B cell (primary cell): ENCODE data around the gene ZMYM4. TPM values are rescaled to one million over a fixed set of nuclear protein-coding genes. Genes with fewer than 3 reads are reported as not detected.

Experiments used
- ATAC-seq: fragments of 200-7000 bp; cut with Tn5 transposase; one replicate; pipeline ENCODE4 v1.10.0; 2021; ENCODE audit warnings: low read depth, mild to moderate bottlenecking, moderate number of reproducible peaks, moderate library complexity
- CTCF ChIA-PET: fragments of 350-600 bp; sonication (Branson Sonifier 250); formaldehyde crosslinking; loops from one replicate; lab custom pipeline; 2021; ENCODE audit warnings: antibody characterized with exemption, inconsistent platforms; lab: Charles Lee
- POLR2A ChIA-PET: fragments of 350-600 bp; sonication (Branson Sonifier 250); formaldehyde crosslinking; loops from one replicate; lab custom pipeline; 2021; ENCODE audit warnings: antibody characterized with exemption; lab: Charles Lee
- DNase-seq: peaks from one replicate; pipeline ENCODE4 v3.0.0; 2013
- H2AFZ ChIP-seq: 2 replicates; pipeline ENCODE4 v1.6.1; 2012; ENCODE audit warnings: mild to moderate bottlenecking, low read depth, low read length; ENCODE audit not compliant: insufficient read depth, poor library complexity, severe bottlenecking
- H3K27ac ChIP-seq, 2 donors: 1 replicate in 1 of 2; 2 replicates in 1 of 2; pipeline ENCODE4 v1.5.1; 2012 to 2013; ENCODE audit warnings: low read length in 2 of 2, mild to moderate bottlenecking in 2 of 2, moderate library complexity in 1 of 2
- H3K27me3 ChIP-seq, 4 experiments: fragments of 200-600 bp in 1 of 4; sonication (generic) in 1 of 4; replicated peaks in 1 of 4; 1 replicate in 2 of 4; 2 replicates in 2 of 4; pipeline versions ENCODE4 v1.6.1 to v1.7.0; 2013 to 2016; ENCODE audit warnings: low read length in 3 of 4, mild to moderate bottlenecking in 2 of 4, mixed read lengths in 1 of 4, moderate library complexity in 1 of 4; ENCODE audit not compliant: insufficient read depth in 4 of 4, control insufficient read depth in 3 of 4; ENCODE audit errors: control extremely low read depth in 1 of 4
- H3K36me3 ChIP-seq, 2 experiments: replicated peaks in 1 of 2; 1 replicate in 1 of 2; 2 replicates in 1 of 2; pipeline versions ENCODE4 v1.6.1 to v1.7.1; 2013; ENCODE audit warnings: low read length in 1 of 2; ENCODE audit not compliant: insufficient read depth in 2 of 2, control insufficient read depth in 1 of 2; ENCODE audit errors: control extremely low read depth in 1 of 2, extremely low read depth in 1 of 2
- H3K4me1 ChIP-seq, 2 donors: fragments of 200-600 bp in 1 of 2; sonication (generic) in 1 of 2; 1 replicate in 1 of 2; 2 replicates in 1 of 2; pipeline versions ENCODE4 v1.5.1 to v1.6.1; 2013 to 2017; ENCODE audit warnings: low read length in 2 of 2; ENCODE audit not compliant: control insufficient read depth in 2 of 2, insufficient read depth in 2 of 2
- H3K4me2 ChIP-seq: replicated peaks from 2 replicates; pipeline ENCODE3; 2012; ENCODE audit warnings: mild to moderate bottlenecking, low read depth, low read length; ENCODE audit not compliant: poor library complexity, severe bottlenecking
- H3K4me3 ChIP-seq, 5 experiments: fragments of 200-600 bp in 1 of 5; sonication (generic) in 1 of 5; 1 replicate in 3 of 5; 2 replicates in 2 of 5; pipeline versions ENCODE4 v1.5.1 to v1.7.0; 2011 to 2016; ENCODE audit warnings: low read length in 4 of 5, mild to moderate bottlenecking in 4 of 5, low read depth in 2 of 5, control low read depth in 1 of 5, moderate library complexity in 1 of 5; ENCODE audit not compliant: insufficient read depth in 1 of 5; ENCODE audit errors: control extremely low read depth in 1 of 5, extremely low read depth in 1 of 5
- H3K79me2 ChIP-seq: fragments of 200-600 bp; sonication (generic); one replicate; pipeline ENCODE4 v1.6.0; 2016; ENCODE audit warnings: low read length; ENCODE audit not compliant: control insufficient read depth, insufficient read depth
- H3K9ac ChIP-seq: fragments of 200-600 bp; sonication (generic); 2 replicates; pipeline ENCODE4 v1.6.1; 2017; ENCODE audit warnings: mild to moderate bottlenecking, low read length, moderate library complexity
- H3K9me3 ChIP-seq, 3 donors: one replicate each; pipeline versions ENCODE4 v1.6.1 to v1.7.1; 2013; ENCODE audit warnings: low read length in 2 of 3; ENCODE audit not compliant: control insufficient read depth in 2 of 3, insufficient read depth in 1 of 3; ENCODE audit errors: control extremely low read depth in 1 of 3
- H4K20me1 ChIP-seq: 2 replicates; pipeline ENCODE4 v1.6.0; 2012; ENCODE audit warnings: mild to moderate bottlenecking, low read length; ENCODE audit not compliant: insufficient read depth, control insufficient read depth, poor library complexity, severe bottlenecking
- H3K27ac Mint-ChIP-seq: one replicate; pipeline ENCODE4 v1.8.0; 2021; ENCODE audit warnings: mixed read lengths
- H3K27me3 Mint-ChIP-seq: one replicate; pipeline ENCODE4 v1.8.0; 2021; ENCODE audit warnings: mixed read lengths
- H3K4me1 Mint-ChIP-seq: one replicate; pipeline ENCODE4 v1.8.0; 2021; ENCODE audit warnings: mixed read lengths
- H3K4me3 Mint-ChIP-seq: one replicate; pipeline ENCODE4 v1.8.0; 2021; ENCODE audit warnings: mixed read lengths
- H3K9me3 Mint-ChIP-seq: one replicate; pipeline ENCODE4 v1.8.0; 2022; ENCODE audit warnings: mixed read lengths; ENCODE audit not compliant: insufficient read depth
- CTCF ChIP-seq: fragments of 200-600 bp; IDR thresholded peaks from one replicate; pipeline ENCODE4 v1.8.0; 2022; ENCODE audit warnings: antibody characterized with exemption, mild to moderate bottlenecking
- EZH2 ChIP-seq: IDR thresholded peaks from 2 replicates; pipeline ENCODE4 v1.6.1; 2012; ENCODE audit warnings: borderline replicate concordance, low read depth, mild to moderate bottlenecking, moderate library complexity, low read length; ENCODE audit not compliant: insufficient read depth, poor library complexity, severe bottlenecking
- WGBS: methylation state at CpG from one replicate; pipeline ENCODE4 v1.1.5; 2013; ENCODE audit warnings: missing lambda C conversion rate; ENCODE audit not compliant: insufficient coverage; 5-methylcytosine and 5-hydroxymethylcytosine counted together
- intact Hi-C: fragments of 100-400 bp; cut with micrococcal nuclease; formaldehyde crosslinking; loops from one replicate; pipeline ENCODE4 v1.10.0; 2022
- polyA plus RNA-seq: library from polyadenylated mRNA; depleted of rRNA; stranded (reverse); fragments of >200 nt; gene quantifications from 2 replicates; pipeline ENCODE4 v1.2.3, GENCODE V29; 2012
- total RNA-seq, 2 donors: library from RNA; stranded (reverse); fragments of 120-200 nt in 1 of 2; gene quantifications; 1 replicate in 1 of 2; 2 replicates in 1 of 2; pipeline versions ENCODE4 v1.2.3 to v1.2.4, GENCODE V29; 2013 to 2022

The ZMYM4 gene
- total and polyA plus RNA-seq, 2 donors (not counting 1 experiment from before 2014, with no cell fraction given): 7.2 to 45.2 TPM

GRCh38 chr1:35382107-35382506 is 113.6 kb downstream of the ZMYM4 start:
- TF ChIP-seq EZH2 (no peak), CTCF (no peak)
- Mint-ChIP-seq H3K4me3 (no peak overlapping the region), H3K4me1 (no peaks in the 10 kb centered on the region), H3K27me3 (no peaks in the 10 kb centered on the region), H3K9me3 (no peaks in the 10 kb centered on the region), H3K27ac (no peak overlapping the region)
- POLR2A ChIA-PET: interaction anchor here (0.7 kb wide), 1 partner anchor 18 kb away, joined by 4 read pairs; no protein-coding TSS in a partner anchor
- H3K36me3 ChIP-seq: peaks cover 2 to 13% of the 10 kb centered on the region in 2 experiments
- H3K27me3 ChIP-seq: no peaks in the 10 kb centered on the region
- CTCF ChIA-PET: no interaction called here
- no peaks in the 10 kb centered on the region for H3K4me1 ChIP-seq
- no peak overlapping the region for H3K4me3 ChIP-seq
- DNase-seq: no peak
- H3K4me2 ChIP-seq: no peak overlapping the region
- H3K9ac ChIP-seq: no peak overlapping the region
- no CpG with 5 or more reads among the region's 4 CpGs for WGBS
- no peak overlapping the region for H3K27ac ChIP-seq
- H2AFZ ChIP-seq: no peak overlapping the region
- intact Hi-C loops: no loop called here
- no peaks in the 10 kb centered on the region for H4K20me1 ChIP-seq
- no peaks in the 10 kb centered on the region for H3K9me3 ChIP-seq
- no peaks in the 10 kb centered on the region for H3K79me2 ChIP-seq
- ATAC-seq: no peak

- Mint-ChIP-seq H3K27me3 (no peaks in the 10 kb centered on the region), H3K9me3 (no peaks in the 10 kb centered on the region), H3K4me1 (no peaks in the 10 kb centered on the region), H3K27ac (no peak overlapping the region), H3K4me3 (no peak overlapping the region)
- no peaks in the 10 kb centered on the region for H4K20me1 ChIP-seq
- H3K79me2 ChIP-seq: no peaks in the 10 kb centered on the region
- H3K4me2 ChIP-seq: no peak overlapping the region
- ChIA-PET POLR2A (no interaction called here), CTCF (no interaction called here)
- H3K9ac ChIP-seq: no peak overlapping the region
- WGBS: 100% methylated on average over 1 of the region's 7 CpGs
- DNase-seq (no peak), ATAC-seq (no peak)
- no peaks in the 10 kb centered on the region for H3K27me3 ChIP-seq
- no peak overlapping the region for H3K4me3 ChIP-seq
- no peaks in the 10 kb centered on the region for H3K4me1 ChIP-seq
- no peak overlapping the region for H3K27ac ChIP-seq
- H2AFZ ChIP-seq: no peak overlapping the region
- intact Hi-C loops: no loop called here
- H3K9me3 ChIP-seq: no peaks in the 10 kb centered on the region
- peaks cover 0 to 31% of the 10 kb centered on the region in 2 experiments for H3K36me3 ChIP-seq
- no peak for TF ChIP-seq EZH2
- no peak for TF ChIP-seq CTCF
Measured at GRCh38 chr1:35386290-35386689, 117.8 kb downstream of the ZMYM4 start.
